Calu3 (cell line): Measurements from ENCODE around the gene FASTK. TPM values are rescaled to one million over a fixed set of nuclear protein-coding genes. Genes with fewer than 3 reads are reported as not detected.

Source experiments
- BruUV-seq: library from RNA; stranded (reverse); fragments of 400-500 nt; replicated peaks from 2 replicates; lab custom pipeline; 2021; lab: Mats Ljungman, UMichigan
- CTCF ChIA-PET: fragments of 300-600 bp; sonication (Branson Sonifier 250); formaldehyde crosslinking; loops from one replicate; lab custom pipeline; 2022; ENCODE audit warnings: antibody characterized with exemption; lab: Charles Lee
- DNase-seq: peaks from one replicate; pipeline ENCODE4 v3.0.0; 2022
- H3K27ac Mint-ChIP-seq: one replicate; pipeline ENCODE4 v1.8.0; 2022; ENCODE audit warnings: mixed read lengths; ENCODE audit not compliant: unreplicated experiment
- H3K27me3 Mint-ChIP-seq: one replicate; pipeline ENCODE4 v1.8.0; 2022; ENCODE audit warnings: mixed read lengths; ENCODE audit not compliant: unreplicated experiment
- H3K36me3 Mint-ChIP-seq: one replicate; pipeline ENCODE4 v1.8.0; 2022; ENCODE audit warnings: mild to moderate bottlenecking, moderate library complexity, mixed read lengths; ENCODE audit not compliant: insufficient read depth, unreplicated experiment
- H3K4me1 Mint-ChIP-seq: one replicate; pipeline ENCODE4 v1.8.0; 2022; ENCODE audit warnings: mild to moderate bottlenecking, low read depth, mixed read lengths; ENCODE audit not compliant: unreplicated experiment
- H3K4me3 Mint-ChIP-seq: one replicate; pipeline ENCODE4 v1.8.0; 2022; ENCODE audit warnings: mild to moderate bottlenecking, low read depth, moderate library complexity, mixed read lengths; ENCODE audit not compliant: unreplicated experiment
- H3K9me3 Mint-ChIP-seq: one replicate; pipeline ENCODE4 v1.8.0; 2022; ENCODE audit warnings: low read depth, mixed read lengths; ENCODE audit not compliant: unreplicated experiment
- intact Hi-C: fragments of 100-400 bp; cut with micrococcal nuclease; formaldehyde crosslinking; loops from one replicate; pipeline ENCODE4 v1.10.0; 2022; ENCODE audit not compliant: unreplicated experiment
- total RNA-seq: library from RNA; stranded (reverse); gene quantifications from 2 replicates; pipeline ENCODE4 v1.2.3, GENCODE V29; 2022
- TF ChIP-seq, protein P1 (sequence below): fragments of 200-600 bp; IDR thresholded peaks from one replicate; pipeline ENCODE4 v1.8.0; 2022; ENCODE audit warnings: antibody characterized with exemption; ENCODE audit not compliant: unreplicated experiment

FASTK gene
- total RNA-seq, 1 experiment from 2014 or later = 113 TPM

DNA sequence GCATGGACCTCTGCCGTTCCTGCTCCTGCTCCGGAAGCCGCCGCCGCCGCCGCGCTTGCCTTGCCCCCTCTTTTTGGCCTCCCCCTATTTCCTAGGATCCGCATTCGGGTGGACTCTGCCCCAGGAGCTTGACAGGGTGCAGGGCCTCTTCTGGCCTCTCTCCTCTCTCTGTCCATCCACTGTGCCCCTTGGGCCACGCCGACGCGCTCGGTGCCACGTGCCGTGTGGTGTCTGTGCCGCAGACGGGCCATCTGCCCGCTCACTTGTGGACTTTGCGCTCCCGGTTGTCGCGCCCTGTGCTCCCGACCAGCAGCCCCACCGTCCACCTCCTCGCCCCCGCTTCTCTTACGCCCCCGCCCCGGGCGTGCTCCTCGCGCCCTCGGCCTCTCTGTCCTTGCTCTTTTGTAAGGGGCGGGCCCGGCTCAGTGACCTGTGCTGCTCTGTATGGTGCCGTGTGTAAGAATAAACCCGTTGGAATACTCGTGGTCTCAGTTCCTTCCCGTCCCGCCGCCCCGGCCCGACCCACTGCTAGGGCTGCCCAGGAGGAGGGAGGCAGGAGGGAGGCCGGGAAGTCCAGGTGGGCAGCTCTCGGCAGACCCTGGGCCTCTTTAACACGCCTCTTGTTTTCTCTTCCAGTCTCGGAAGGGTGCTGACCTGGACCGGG lies 42.7 kb upstream of the FASTK start:
- Mint-ChIP-seq H3K4me3 (no peak overlapping the region), H3K9me3 (no peaks in the 10 kb centered on the region), H3K27ac (no peak overlapping the region), H3K4me1 (no peaks in the 10 kb centered on the region), H3K27me3 (no peaks in the 10 kb centered on the region), H3K36me3 (peaks cover 25% of the 10 kb centered on the region)
- intact Hi-C loops = loop anchor here (5.0 kb wide), 2 partner anchors 119 to 179 kb away; no protein-coding TSS in a partner anchor
- no TSS peak for BruUV-seq
- CTCF ChIA-PET = interaction anchor here (0.6 to 1.6 kb wide), 13 partner anchors 8 to 176 kb away, joined by 3 to 12 read pairs (median 4); partner anchors contain the start of genes ABCB8 and ABCF2
- TF ChIP-seq, protein P1, sequence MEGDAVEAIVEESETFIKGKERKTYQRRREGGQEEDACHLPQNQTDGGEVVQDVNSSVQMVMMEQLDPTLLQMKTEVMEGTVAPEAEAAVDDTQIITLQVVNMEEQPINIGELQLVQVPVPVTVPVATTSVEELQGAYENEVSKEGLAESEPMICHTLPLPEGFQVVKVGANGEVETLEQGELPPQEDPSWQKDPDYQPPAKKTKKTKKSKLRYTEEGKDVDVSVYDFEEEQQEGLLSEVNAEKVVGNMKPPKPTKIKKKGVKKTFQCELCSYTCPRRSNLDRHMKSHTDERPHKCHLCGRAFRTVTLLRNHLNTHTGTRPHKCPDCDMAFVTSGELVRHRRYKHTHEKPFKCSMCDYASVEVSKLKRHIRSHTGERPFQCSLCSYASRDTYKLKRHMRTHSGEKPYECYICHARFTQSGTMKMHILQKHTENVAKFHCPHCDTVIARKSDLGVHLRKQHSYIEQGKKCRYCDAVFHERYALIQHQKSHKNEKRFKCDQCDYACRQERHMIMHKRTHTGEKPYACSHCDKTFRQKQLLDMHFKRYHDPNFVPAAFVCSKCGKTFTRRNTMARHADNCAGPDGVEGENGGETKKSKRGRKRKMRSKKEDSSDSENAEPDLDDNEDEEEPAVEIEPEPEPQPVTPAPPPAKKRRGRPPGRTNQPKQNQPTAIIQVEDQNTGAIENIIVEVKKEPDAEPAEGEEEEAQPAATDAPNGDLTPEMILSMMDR = no peak
- DNase-seq = no peak

DNA sequence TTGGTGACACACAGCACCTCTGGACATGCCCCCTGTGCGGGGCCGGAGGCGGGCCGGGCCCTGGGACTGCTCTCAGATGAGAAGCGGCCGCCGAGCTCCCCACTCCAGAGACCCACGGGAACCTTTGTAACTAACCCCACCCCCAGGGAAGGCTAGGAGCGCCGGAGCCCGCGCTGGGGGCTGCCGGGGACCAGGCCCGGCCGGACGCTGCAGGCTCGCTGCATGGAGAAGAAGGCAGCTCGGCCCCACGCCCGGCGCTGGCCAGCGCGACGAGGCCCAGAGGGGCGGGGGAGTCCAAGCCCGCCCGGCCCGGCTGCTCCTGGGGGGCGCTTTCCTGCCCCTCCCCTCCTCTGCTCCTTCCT lies 42.2 kb upstream of the FASTK start:
- CTCF ChIA-PET = no interaction called here
- H3K4me3 Mint-ChIP-seq = no peak overlapping the region
- BruUV-seq = no TSS peak
- H3K4me1 Mint-ChIP-seq = no peaks in the 10 kb centered on the region
- intact Hi-C loops = loop anchor here (5.0 kb wide), 2 partner anchors 120 to 180 kb away; no protein-coding TSS in a partner anchor
- TF ChIP-seq, protein P1 = no peak
- H3K27me3 Mint-ChIP-seq = no peaks in the 10 kb centered on the region
- no peaks in the 10 kb centered on the region for H3K9me3 Mint-ChIP-seq
- H3K27ac Mint-ChIP-seq = no peak overlapping the region
- no peak for DNase-seq
- H3K36me3 Mint-ChIP-seq = peaks cover 25% of the 10 kb centered on the region

DNA sequence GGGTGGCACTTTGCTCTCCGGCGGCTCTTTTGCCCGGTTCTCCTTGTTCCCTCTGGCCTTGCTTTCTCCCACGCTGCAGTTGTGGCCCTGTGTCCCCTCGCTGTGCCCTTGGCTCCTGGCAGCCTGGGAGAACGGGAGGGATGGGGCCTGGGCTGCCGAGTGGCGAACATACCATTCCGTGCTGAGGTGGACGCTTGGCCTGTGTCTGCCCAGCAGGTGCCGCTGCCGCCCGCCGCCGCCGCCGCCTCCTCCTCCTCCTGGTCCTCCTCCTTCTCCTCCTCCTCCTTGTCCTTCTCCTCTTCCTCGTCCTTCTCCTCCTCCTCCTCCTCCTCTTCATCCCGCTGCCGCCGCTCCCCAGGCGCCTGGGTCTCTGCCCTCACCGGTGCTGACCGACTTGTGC lies 41.7 kb upstream of the FASTK start:
- DNase-seq = no peak
- no peaks in the 10 kb centered on the region for H3K9me3 Mint-ChIP-seq
- CTCF ChIA-PET = no interaction called here
- intact Hi-C loops = loop anchor here (5.0 kb wide), 2 partner anchors 120 to 180 kb away; no protein-coding TSS in a partner anchor
- TF ChIP-seq, protein P1 = no peak
- no TSS peak for BruUV-seq
- no peaks in the 10 kb centered on the region for H3K27me3 Mint-ChIP-seq
- H3K4me3 Mint-ChIP-seq = no peak overlapping the region
- peaks cover 23% of the 10 kb centered on the region for H3K36me3 Mint-ChIP-seq
- no peak overlapping the region for H3K27ac Mint-ChIP-seq
- H3K4me1 Mint-ChIP-seq = no peaks in the 10 kb centered on the region

DNA sequence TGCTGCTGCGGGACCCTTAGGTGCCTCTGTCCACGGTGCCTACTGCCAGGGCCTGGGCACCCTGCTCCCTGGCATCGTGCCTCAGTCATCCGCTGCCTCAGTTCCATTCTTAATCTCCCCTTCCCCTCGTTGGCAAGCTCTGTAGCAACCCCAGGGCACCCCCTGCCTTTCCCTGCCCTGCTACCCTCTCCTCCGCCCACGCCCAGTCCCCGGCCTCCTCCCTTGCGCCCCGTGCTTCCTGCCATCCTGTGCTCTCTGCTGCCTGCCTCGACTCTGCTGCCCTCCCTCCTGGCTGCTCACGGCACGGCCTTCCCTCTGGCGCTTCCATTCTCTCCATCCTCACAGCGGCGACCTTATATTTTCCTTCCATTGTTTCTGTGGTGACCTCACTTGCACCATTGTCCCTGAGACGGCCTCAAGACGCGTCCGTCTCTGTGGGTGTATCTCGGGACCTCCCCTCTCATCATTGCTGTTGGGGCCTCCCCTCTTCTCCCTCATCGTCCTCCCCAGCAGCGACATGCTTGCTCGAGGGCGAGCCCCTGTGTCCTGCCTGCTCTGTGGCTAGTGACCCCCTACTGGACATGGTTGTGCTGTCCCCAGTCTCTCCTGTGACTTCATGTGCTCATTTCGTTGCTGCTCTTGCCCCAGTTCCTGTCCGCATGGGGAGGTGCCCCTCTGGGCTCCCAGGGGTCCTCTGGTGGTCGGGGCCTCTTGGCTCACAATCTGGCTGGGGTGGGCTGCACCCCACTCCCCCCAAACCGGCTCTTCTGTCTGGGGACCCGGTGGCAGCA lies 41.0 kb upstream of the FASTK start:
- Mint-ChIP-seq H3K4me3 (no peak overlapping the region), H3K4me1 (no peaks in the 10 kb centered on the region), H3K27ac (no peak overlapping the region), H3K9me3 (no peaks in the 10 kb centered on the region), H3K27me3 (no peaks in the 10 kb centered on the region), H3K36me3 (peaks cover 22% of the 10 kb centered on the region)
- TF ChIP-seq, protein P1 = no peak
- BruUV-seq = no TSS peak
- intact Hi-C loops = loop anchor here (5.0 kb wide), 2 partner anchors 121 to 181 kb away; no protein-coding TSS in a partner anchor
- CTCF ChIA-PET = no interaction called here
- no peak for DNase-seq
